ENCODE data around the gene TRIP13. TPM values are rescaled to one million over a fixed set of nuclear protein-coding genes. Genes with fewer than 3 reads are reported as not detected.

Gene TRIP13
- total and polyA plus RNA-seq, 9 of the 15 experiments (the other 6 are each of a cell fraction or from before 2014, with no cell fraction given): 24.1 to 116 (median 53.2) TPM

DNA sequence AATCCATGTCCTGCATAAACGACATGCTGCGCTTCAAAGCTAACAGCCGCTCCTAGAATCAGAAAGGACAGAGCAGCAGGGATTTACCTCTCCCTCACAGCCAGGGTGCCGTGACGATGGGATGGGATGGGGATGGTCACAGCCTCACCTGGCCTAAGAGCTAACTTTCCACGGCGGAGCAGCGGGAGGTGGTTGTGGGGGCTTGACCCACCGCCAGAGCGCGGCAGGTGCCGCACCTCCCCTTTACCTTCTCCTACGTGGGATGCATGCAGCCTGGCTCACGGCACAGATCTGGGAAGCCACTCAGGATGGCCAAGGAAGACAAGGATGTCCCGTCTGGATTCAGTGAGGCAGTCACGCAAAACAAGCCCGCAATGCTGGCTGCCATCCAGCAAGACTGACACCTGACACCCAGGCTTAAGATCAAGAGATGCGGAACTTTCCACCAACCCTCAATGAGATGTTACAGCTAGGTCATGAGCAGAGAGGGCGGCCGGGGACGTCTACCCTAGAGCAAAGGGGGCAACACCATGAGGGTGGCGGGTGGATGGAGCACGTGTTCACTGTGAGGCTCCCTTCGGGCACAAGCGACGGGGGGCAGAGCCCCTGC lies 5.9 kb upstream of the TRIP13 start:
- ChIA-PET POLR2A (interaction anchor here (0.6 to 1.5 kb wide), 4 partner anchors 13 to 232 kb away, joined by 3 to 5 read pairs (median 3); no protein-coding TSS in a partner anchor), CTCF (ENCODE audit: low intra/inter-chr PET ratio) (no interaction called here)
- Histone ChIP-seq H3K4me3 (no peak overlapping the region), H3K4me1 (replicated peaks in 1 of 2; ENCODE audit: control insufficient read depth in 2 of 2, insufficient read depth in 2 of 2, low read length in 2 of 2) (peaks cover 10 to 28% of the 10 kb centered on the region in 2 experiments; a peak in 4 of 5 replicates), H4K20me1 (replicated peaks; ENCODE audit: control insufficient read depth, insufficient read depth, low read length) (peaks cover 30% of the 10 kb centered on the region; the same call in 1 of the 2 replicates), H3K27me3 (ENCODE audit: control insufficient read depth in 2 of 2, insufficient read depth in 2 of 2, low read length in 2 of 2) (no peaks in the 10 kb centered on the region), H3K9ac (ENCODE audit: insufficient read depth in 1 of 2, low read depth in 2 of 2, low read length in 2 of 2) (no peak overlapping the region), H3K9me1 (ENCODE audit: control insufficient read depth, insufficient read depth, low read length) (no peaks in the 10 kb centered on the region), H3K36me3 (ENCODE audit: control insufficient read depth, insufficient read depth, low read length) (peaks cover 97% of the 10 kb centered on the region), H3K79me2 (ENCODE audit: control insufficient read depth, insufficient read depth, low read length) (peaks cover 100% of the 10 kb centered on the region), H3K4me2 (ENCODE audit: insufficient read depth, low read length) (no peak overlapping the region), H3K27ac (ENCODE audit: extremely low read depth, low read depth, low read length) (no peak overlapping the region), H3K9me3 (replicated peaks; ENCODE audit: control insufficient read depth, insufficient read depth, low read depth, low read length) (no peaks in the 10 kb centered on the region), H2AFZ (ENCODE audit: low read depth, low read length) (no peak overlapping the region)
- no peak for DNase-seq (ENCODE audit: extremely low read depth in 1 of 4, low spot score in 3 of 4)
- WGBS (ENCODE audit: insufficient coverage, low coverage, missing lambda C conversion rate): 96% methylated on average over 26 of the region's 26 CpGs
- no TSS peak for BruUV-seq (replicated peaks)
- no peak for FAIRE-seq
- in situ Hi-C loops (cut with MboI) (no loop called here), intact Hi-C loops (cut with micrococcal nuclease) (no loop called here)
- no peak for ATAC-seq
- TF ChIP-seq ETV1 (tag; conservative IDR thresholded peaks at IDR 0.05; ENCODE audit: low read depth) (no peak), POLR2G (IDR thresholded peaks at IDR 0.05; ENCODE audit: low read depth, low read length) (0 out of 2 replicates have a peak, but pooled peaks have one; percentile 7), RBFOX2 (IDR thresholded peaks at IDR 0.05; ENCODE audit: low read depth, low read length) (peak; percentile 11; the same call in 1 of the 2 replicates), ZNF134 (CRISPR knock-in tag; conservative IDR thresholded peaks at IDR 0.05) (no peak)

Data from K562 (cell line).